HG03442 (cell line): ENCODE results near the gene CTDSPL2.
A peak's percentile ranks its signal among the peaks of the same experiment; 100 is the strongest.
"Not testable (repeated sequence)": the region's sequence is repeated elsewhere in the genome, so short reads cannot be mapped to it uniquely, and the experiment has no call there.

Source experiments
- ATAC-seq: cut with Tn5 transposase; IDR thresholded peaks from one replicate; pipeline ENCODE4 v1.9.1; 2021; ENCODE audit warnings: mild to moderate bottlenecking, moderate library complexity; ENCODE audit not compliant: unreplicated experiment

Gene CTDSPL2

GRCh38 chr15:44482090-44482489, 54.7 kb downstream of the CTDSPL2 start:
- ATAC-seq = no peak

- no peak for ATAC-seq
Observed at GRCh38 chr15:44485880-44486279, 58.5 kb downstream of the CTDSPL2 start.

- no peak for ATAC-seq
Observed at GRCh38 chr15:44489464-44489863, 62.0 kb downstream of the CTDSPL2 start.

GRCh38 chr15:44490622-44491021, 63.2 kb downstream of the CTDSPL2 start:
- no peak for ATAC-seq

GRCh38 chr15:44492040-44492439, 64.6 kb downstream of the CTDSPL2 start:
- no peak for ATAC-seq

GRCh38 chr15:44492672-44493071, 65.2 kb downstream of the CTDSPL2 start:
- ATAC-seq = no peak

GRCh38 chr15:44495562-44495961, 68.1 kb downstream of the CTDSPL2 start:
- no peak for ATAC-seq

- ATAC-seq = no peak
Observed at GRCh38 chr15:44500555-44500954, 73.1 kb downstream of the CTDSPL2 start.

GRCh38 chr15:44501768-44502366, 74.4 kb downstream of the CTDSPL2 start:
- ATAC-seq = no peak

- ATAC-seq = no peak
Observed at GRCh38 chr15:44516436-44516835, 89.0 kb downstream of the CTDSPL2 start.

GRCh38 chr15:44519537-44519936, 92.1 kb downstream of the CTDSPL2 start:
- ATAC-seq = no peak

- no peak for ATAC-seq
Observed at GRCh38 chr15:44525018-44525417, 97.6 kb downstream of the CTDSPL2 start.

- no peak for ATAC-seq
Observed at GRCh38 chr15:44527241-44527640, 99.8 kb downstream of the CTDSPL2 start.

- ATAC-seq = no peak
Observed at GRCh38 chr15:44529864-44530604, 102.6 kb downstream of the CTDSPL2 start.

GRCh38 chr15:44530653-44531052, 103.2 kb downstream of the CTDSPL2 start:
- ATAC-seq = no peak

GRCh38 chr15:44532275-44532674, 104.8 kb downstream of the CTDSPL2 start:
- ATAC-seq = not testable (repeated sequence)

- ATAC-seq = no peak
Observed at GRCh38 chr15:44532689-44533088, 105.3 kb downstream of the CTDSPL2 start.

- no peak for ATAC-seq
Observed at GRCh38 chr15:44535092-44535491, 107.7 kb downstream of the CTDSPL2 start.

GRCh38 chr15:44535523-44536301, 108.3 kb downstream of the CTDSPL2 start:
- ATAC-seq = no peak

- peak; percentile 67 for ATAC-seq
Observed at GRCh38 chr15:44536302-44536961, 109.0 kb downstream of the CTDSPL2 start.
